ENCODE results near the gene RHEB. TPM values are rescaled to one million over a fixed set of nuclear protein-coding genes. Genes with fewer than 3 reads are reported as not detected.
"Not testable (repeated sequence)": the region's sequence is repeated elsewhere in the genome, so short reads cannot be mapped to it uniquely, and the experiment has no call there.

Gene RHEB
- total and polyA plus RNA-seq, 2 of the 4 experiments (the other 2 are of a cell fraction), result 19.7 to 67.2 TPM

GRCh38 chr7:151537818-151538561 lies 18.3 kb upstream of the RHEB start (continued):
- no peak for TF ChIP-seq BHLHE40 (IDR thresholded peaks at IDR 0.05; ENCODE audit: low read depth, low read length)

GRCh38 chr7:151536178-151536577 lies 16.5 kb upstream of the RHEB start:
- H3K79me1 ChIP-seq (ENCODE audit: low read depth in 1 of 2, low read length in 2 of 2); H4K20me1 ChIP-seq (ENCODE audit: insufficient read depth, low read length); H3K23ac ChIP-seq (ENCODE audit: low read depth, low read length); ATAC-seq (ENCODE audit: low read depth); H2BK15ac ChIP-seq (ENCODE audit: low read depth, low read length); H3K4ac ChIP-seq (ENCODE audit: low read depth, low read length); H3K36me3 ChIP-seq (ENCODE audit: control insufficient read depth, insufficient read depth, low read length); H3K27ac ChIP-seq (ENCODE audit: insufficient read depth, low read length); H2BK20ac ChIP-seq (ENCODE audit: low read depth, low read length); H3K18ac ChIP-seq (ENCODE audit: low read depth, low read length); H4K91ac ChIP-seq (ENCODE audit: insufficient read depth, low read depth, low read length); H3K4me2 ChIP-seq (ENCODE audit: low read depth, low read length); H2BK5ac ChIP-seq (ENCODE audit: low read depth, low read length, poor library complexity, severe bottlenecking); H3K9me3 ChIP-seq (ENCODE audit: control insufficient read depth, insufficient read depth, low read length); H3K14ac ChIP-seq (replicated peaks; ENCODE audit: low read depth, low read length); H3K9me1 ChIP-seq (ENCODE audit: insufficient read depth, low read length); H3K56ac ChIP-seq (ENCODE audit: extremely low read depth, insufficient read depth, low read length); H3K4me1 ChIP-seq (ENCODE audit: control insufficient read depth, insufficient read depth, low read length); H4K8ac ChIP-seq (ENCODE audit: low read depth in 2 of 2, low read length in 2 of 2); H3K4me3 ChIP-seq (ENCODE audit: insufficient read depth, low read depth, low read length); POLR2A ChIA-PET (ENCODE audit: unreplicated experiment); H2BK120ac ChIP-seq (ENCODE audit: low read depth, low read length); intact Hi-C loops (cut with micrococcal nuclease); H2AFZ ChIP-seq (replicated peaks; ENCODE audit: low read length, poor library complexity); H2AK5ac ChIP-seq (ENCODE audit: low read depth, low read length); in situ Hi-C loops (cut with MboI; ENCODE audit: low sequenced_read_pairs); BruUV-seq (replicated peaks); DNase-seq; dilution Hi-C loops (cut with HindIII; ENCODE audit: low sequenced_read_pairs, unreplicated experiment); H4K5ac ChIP-seq (ENCODE audit: low read depth, low read length); CTCF ChIA-PET; H3K27me3 ChIP-seq (ENCODE audit: control insufficient read depth, insufficient read depth, low read length); H3K9ac ChIP-seq (ENCODE audit: low read depth, low read length); H2AK9ac ChIP-seq (replicated peaks; ENCODE audit: low read depth, low read length, poor library complexity): not testable (repeated sequence)
- WGBS, 2 experiments (ENCODE audit: extremely low coverage in 2 of 2, insufficient read length in 1 of 2), result no CpG with 5 or more reads among the region's 2 CpGs
